Mesothelial cell of epicardium (in vitro differentiated cells): ENCODE data around the gene SPAG16. TPM values are rescaled to one million over a fixed set of nuclear protein-coding genes. Genes with fewer than 3 reads are reported as not detected.

Experiments used
- DNase-seq, 2 experiments: peaks; one replicate each; pipeline ENCODE4 v3.0.0; 2021; ENCODE audit warnings: low spot score in 2 of 2; ENCODE audit not compliant: unreplicated experiment in 2 of 2
- H3K27ac Mint-ChIP-seq: 2 replicates; pipeline ENCODE4 v1.8.0; 2021; ENCODE audit warnings: mixed read lengths
- H3K27me3 Mint-ChIP-seq: 2 replicates; pipeline ENCODE4 v1.8.0; 2021; ENCODE audit warnings: low read depth, mixed read lengths
- H3K36me3 Mint-ChIP-seq: 2 replicates; pipeline ENCODE4 v1.8.0; 2021; ENCODE audit warnings: mixed read lengths
- H3K4me1 Mint-ChIP-seq: 2 replicates; pipeline ENCODE4 v1.8.0; 2021; ENCODE audit warnings: mixed read lengths
- H3K4me3 Mint-ChIP-seq: 2 replicates; pipeline ENCODE4 v1.8.0; 2021; ENCODE audit warnings: mild to moderate bottlenecking, moderate library complexity, mixed read lengths
- H3K9me3 Mint-ChIP-seq: 2 replicates; pipeline ENCODE4 v1.8.0; 2021; ENCODE audit warnings: mixed read lengths
- CTCF ChIP-seq: fragments of 200-600 bp; sonication (generic); IDR thresholded peaks from one replicate; pipeline ENCODE4 v1.5.0; 2021; ENCODE audit warnings: antibody characterized with exemption; ENCODE audit not compliant: unreplicated experiment
- total RNA-seq: library from RNA; stranded (reverse); gene quantifications from 3 replicates; pipeline ENCODE4 v1.2.1, GENCODE V29; 2021

SPAG16 gene
- total RNA-seq, 1 donor from 2014 or later, result 35.1 TPM

- no peak overlapping the region for H3K4me3 Mint-ChIP-seq
- H3K4me1 Mint-ChIP-seq, result no peaks in the 10 kb centered on the region
- no peak for DNase-seq
- H3K27ac Mint-ChIP-seq, result no peak overlapping the region
- TF ChIP-seq CTCF, result no peak
- H3K9me3 Mint-ChIP-seq, result peaks cover 25% of the 10 kb centered on the region
- H3K36me3 Mint-ChIP-seq, result peaks cover 1% of the 10 kb centered on the region
- no peaks in the 10 kb centered on the region for H3K27me3 Mint-ChIP-seq
Observed at GRCh38 chr2:213627835-213628460, 343.7 kb downstream of the SPAG16 start.

GRCh38 chr2:213640738-213641425, 356.6 kb downstream of the SPAG16 start:
- Mint-ChIP-seq H3K9me3 (peaks cover 25% of the 10 kb centered on the region), H3K27me3 (no peaks in the 10 kb centered on the region), H3K36me3 (no peaks in the 10 kb centered on the region), H3K4me3 (no peak overlapping the region), H3K4me1 (no peaks in the 10 kb centered on the region), H3K27ac (no peak overlapping the region)
- no peak for DNase-seq
- TF ChIP-seq CTCF, result no peak

GRCh38 chr2:213644926-213645325, 360.7 kb downstream of the SPAG16 start:
- Mint-ChIP-seq H3K4me1 (no peaks in the 10 kb centered on the region), H3K4me3 (no peak overlapping the region), H3K36me3 (no peaks in the 10 kb centered on the region), H3K27me3 (no peaks in the 10 kb centered on the region), H3K9me3 (peaks cover 9% of the 10 kb centered on the region), H3K27ac (no peak overlapping the region)
- no peak for TF ChIP-seq CTCF
- no peak for DNase-seq

GRCh38 chr2:213649176-213649575, 364.9 kb downstream of the SPAG16 start:
- Mint-ChIP-seq H3K36me3 (no peaks in the 10 kb centered on the region), H3K27me3 (no peaks in the 10 kb centered on the region), H3K4me3 (no peak overlapping the region), H3K9me3 (no peaks in the 10 kb centered on the region), H3K4me1 (no peaks in the 10 kb centered on the region), H3K27ac (no peak overlapping the region)
- no peak for DNase-seq
- TF ChIP-seq CTCF, result no peak

- no peaks in the 10 kb centered on the region for H3K27me3 Mint-ChIP-seq
- H3K9me3 Mint-ChIP-seq, result peaks cover 31% of the 10 kb centered on the region
- H3K4me1 Mint-ChIP-seq, result peaks cover 11% of the 10 kb centered on the region
- no peak for TF ChIP-seq CTCF
- no peaks in the 10 kb centered on the region for H3K36me3 Mint-ChIP-seq
- H3K27ac Mint-ChIP-seq, result peak overlapping the region; percentile 3
- no peak overlapping the region for H3K4me3 Mint-ChIP-seq
- no peak for DNase-seq
Observed at GRCh38 chr2:213664817-213665216, 380.6 kb downstream of the SPAG16 start.
